Activated CD4-positive, alpha-beta T cell treated with anti-CD3 and anti-CD28 coated beads, Interleukin-2, amount 10 ng/mL, durations not matched to agents 24 days and 14 days (primary cell): Measurements from ENCODE around the gene IQSEC1. TPM values are rescaled to one million over a fixed set of nuclear protein-coding genes. Genes with fewer than 3 reads are reported as not detected.

Experiments used
- DNase-seq: peaks from one replicate; pipeline ENCODE4 v3.0.0; 2022
- H3K27ac Mint-ChIP-seq: one replicate; pipeline ENCODE4 v1.8.0; 2022; ENCODE audit warnings: mild to moderate bottlenecking, mixed read lengths
- H3K27me3 Mint-ChIP-seq: one replicate; pipeline ENCODE4 v1.8.0; 2022; ENCODE audit warnings: mixed read lengths
- H3K36me3 Mint-ChIP-seq: one replicate; pipeline ENCODE4 v1.8.0; 2022; ENCODE audit warnings: low read depth, mild to moderate bottlenecking, mixed read lengths
- H3K4me1 Mint-ChIP-seq: one replicate; pipeline ENCODE4 v1.8.0; 2021; ENCODE audit warnings: mixed read lengths
- H3K4me3 Mint-ChIP-seq: one replicate; pipeline ENCODE4 v1.8.0; 2022; ENCODE audit warnings: mild to moderate bottlenecking, moderate library complexity, mixed read lengths
- H3K9me3 Mint-ChIP-seq: one replicate; pipeline ENCODE4 v1.8.0; 2021; ENCODE audit warnings: mixed read lengths
- intact Hi-C: fragments of 100-400 bp; cut with micrococcal nuclease; formaldehyde crosslinking; loops from one replicate; pipeline ENCODE4 v1.15.1; 2023
- total RNA-seq: library from RNA; stranded (reverse); gene quantifications from 2 replicates; pipeline ENCODE4 v1.2.3, GENCODE V29; 2022

Gene IQSEC1
- total RNA-seq, 1 donor from 2014 or later = 22.5 TPM

DNA sequence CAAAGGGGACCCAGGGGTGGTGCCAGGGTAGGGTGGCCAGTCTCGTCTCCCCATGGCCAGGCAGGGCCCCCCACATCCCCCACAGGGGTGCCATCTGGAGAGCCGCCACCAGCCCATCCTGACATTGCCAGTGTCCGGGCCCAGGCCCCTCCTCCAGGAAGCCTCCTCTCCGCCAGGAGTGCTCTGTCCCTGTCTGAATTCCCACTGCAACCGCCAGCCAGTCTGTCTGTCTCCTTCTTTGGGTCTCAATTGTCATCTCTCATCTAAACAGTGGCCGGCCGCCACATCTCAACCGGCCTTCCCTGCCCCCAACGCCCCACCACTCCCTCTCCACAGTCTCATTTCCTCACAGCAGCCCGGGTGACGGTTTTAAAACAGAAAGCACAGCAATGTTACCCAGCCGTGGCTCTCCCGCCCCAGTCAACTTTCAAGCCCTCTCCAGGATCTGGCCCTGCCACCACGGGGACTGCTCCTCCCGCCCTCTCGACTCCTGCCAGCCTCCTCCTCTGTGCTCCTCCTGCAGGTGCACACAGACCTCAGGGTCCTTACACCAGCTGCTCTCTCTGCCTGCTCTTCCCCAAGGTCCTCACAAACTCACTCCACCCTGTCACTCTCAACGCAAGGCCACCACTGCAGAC, 57.0 kb downstream of the IQSEC1 start:
- Mint-ChIP-seq H3K27me3 (no peaks in the 10 kb centered on the region), H3K9me3 (no peaks in the 10 kb centered on the region), H3K36me3 (peaks cover 9% of the 10 kb centered on the region), H3K27ac (peak overlapping the region; percentile 96), H3K4me1 (peaks cover 58% of the 10 kb centered on the region), H3K4me3 (peak overlapping the region; percentile 85)
- peak; percentile 90 for DNase-seq
- intact Hi-C loops = loop anchor here (10.0 kb wide), 1 partner anchor 1159 kb away; the partner anchor contains the start of genes LSM3 and XPC

DNA sequence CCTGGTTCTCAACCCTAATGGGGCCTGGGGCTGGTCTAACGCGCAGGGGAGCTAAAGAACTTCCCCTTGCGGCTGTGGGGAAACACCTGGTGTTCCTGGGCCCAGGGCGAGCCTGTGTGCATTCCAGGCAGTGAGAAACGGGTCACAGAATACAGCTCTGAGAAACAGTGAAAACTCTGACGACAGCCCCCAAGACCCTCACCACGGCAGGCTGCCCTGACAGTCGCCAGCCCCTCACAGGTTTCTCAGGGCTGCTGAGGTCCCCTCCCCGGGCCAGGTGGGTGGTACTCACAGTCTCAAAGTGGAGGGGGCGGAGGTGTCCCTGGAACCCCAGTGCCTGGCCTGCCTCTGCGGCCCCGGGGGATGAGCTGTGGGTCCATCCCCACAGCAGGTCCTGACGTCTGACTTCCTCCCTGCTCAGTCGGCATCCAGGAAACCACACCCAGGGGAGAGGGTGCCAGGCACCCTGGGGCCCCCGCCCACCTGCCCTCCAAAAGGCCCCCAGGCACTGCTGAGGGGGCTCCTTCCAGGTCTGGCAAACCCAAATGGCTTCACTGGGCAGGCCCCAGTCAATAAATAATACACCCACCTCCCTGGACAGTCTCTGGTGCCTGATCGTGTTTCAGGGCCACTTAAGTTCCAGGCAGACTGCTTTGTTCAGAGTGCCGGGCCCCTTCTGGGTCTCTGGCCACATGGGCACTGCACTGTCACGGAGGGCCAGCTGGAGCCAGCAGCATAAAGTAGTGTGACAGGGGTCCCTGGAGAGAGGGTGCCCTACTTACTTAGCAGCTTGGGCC, 57.7 kb downstream of the IQSEC1 start:
- no peaks in the 10 kb centered on the region for H3K9me3 Mint-ChIP-seq
- no peaks in the 10 kb centered on the region for H3K27me3 Mint-ChIP-seq
- H3K4me3 Mint-ChIP-seq = peak overlapping the region; percentile 85
- H3K27ac Mint-ChIP-seq = peak overlapping the region; percentile 96
- H3K4me1 Mint-ChIP-seq = peaks cover 62% of the 10 kb centered on the region
- DNase-seq = peak; percentile 90
- intact Hi-C loops = loop anchor here (1.0 to 10.0 kb wide), 5 partner anchors 13 to 1159 kb away; partner anchors contain the start of genes IQSEC1, LSM3, NUP210 and XPC
- H3K36me3 Mint-ChIP-seq = peaks cover 13% of the 10 kb centered on the region

DNA sequence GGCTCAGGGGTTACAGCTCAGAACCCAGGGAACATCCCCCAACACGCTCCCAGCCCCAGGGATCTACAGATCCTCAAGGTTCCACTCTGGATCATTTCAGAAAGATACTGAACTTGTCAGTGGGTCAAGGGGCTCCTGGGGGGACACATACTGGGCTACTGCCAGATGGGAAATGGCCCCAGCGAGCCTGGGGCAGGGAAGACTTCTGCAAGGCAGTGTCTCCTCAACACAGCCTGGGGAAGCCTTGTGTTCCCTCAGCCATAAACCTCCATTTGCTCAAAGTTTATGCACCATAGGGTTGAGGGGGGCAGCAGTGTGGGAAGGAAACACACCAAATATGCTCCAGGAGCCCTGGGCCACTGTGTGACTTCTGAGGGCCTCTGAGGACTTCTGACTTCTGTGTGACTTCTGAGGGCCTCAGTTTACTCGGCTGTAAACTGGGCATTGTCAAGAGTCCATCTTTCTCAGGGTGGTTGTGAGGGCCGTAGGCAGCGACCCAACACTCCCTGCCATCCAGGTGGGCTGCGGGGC, 58.4 kb downstream of the IQSEC1 start:
- H3K36me3 Mint-ChIP-seq = peaks cover 16% of the 10 kb centered on the region
- H3K4me1 Mint-ChIP-seq = peaks cover 66% of the 10 kb centered on the region
- peak; percentile 64 for DNase-seq
- intact Hi-C loops = loop anchor here (1.0 to 10.0 kb wide), 7 partner anchors 13 to 1388 kb away; partner anchors contain the start of genes IQSEC1, LSM3, NUP210 and XPC
- H3K27me3 Mint-ChIP-seq = no peaks in the 10 kb centered on the region
- H3K9me3 Mint-ChIP-seq = no peaks in the 10 kb centered on the region
- peak overlapping the region; percentile 85 for H3K4me3 Mint-ChIP-seq
- H3K27ac Mint-ChIP-seq = peak overlapping the region; percentile 96

DNA sequence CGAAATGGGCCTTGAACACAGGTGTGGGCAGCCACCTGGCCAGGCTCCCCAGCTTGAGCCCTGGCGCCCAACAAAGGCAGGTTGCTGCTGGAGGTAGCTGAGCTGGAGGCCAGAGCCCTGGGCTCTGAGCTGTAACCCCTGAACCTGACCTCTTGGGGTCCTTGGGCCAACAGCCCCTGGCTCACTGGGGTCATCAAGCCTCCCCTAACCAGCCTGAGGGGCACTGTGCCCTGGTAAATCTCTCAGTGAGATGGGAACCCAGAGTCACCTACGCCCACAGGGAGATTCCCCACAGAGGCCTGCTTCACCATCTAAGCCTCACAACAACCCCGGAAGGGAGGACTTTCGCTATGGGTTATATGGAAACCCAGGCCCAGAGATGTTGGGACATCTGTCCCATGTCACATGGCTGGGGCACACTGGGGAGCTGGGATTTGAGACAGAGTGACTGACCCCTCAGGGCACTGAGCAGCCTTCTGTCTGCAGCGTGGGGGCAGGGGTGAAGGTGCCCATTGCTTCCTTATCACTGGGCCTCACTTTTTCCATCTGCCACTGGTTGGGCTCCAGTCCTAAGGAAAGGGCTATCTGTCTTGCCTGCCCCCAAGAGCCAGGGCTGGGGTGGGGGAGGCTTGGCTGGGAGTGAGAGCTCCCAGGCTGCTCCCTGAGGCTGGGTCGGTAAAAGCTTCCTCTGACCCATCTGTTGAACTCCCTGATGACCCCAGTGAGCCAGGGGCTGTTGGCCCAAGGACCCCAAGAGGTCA, 59.1 kb downstream of the IQSEC1 start:
- H3K36me3 Mint-ChIP-seq = peaks cover 20% of the 10 kb centered on the region
- H3K4me3 Mint-ChIP-seq = peak overlapping the region; percentile 85
- peak; percentile 84 for DNase-seq
- no peaks in the 10 kb centered on the region for H3K9me3 Mint-ChIP-seq
- intact Hi-C loops = loop anchor here (2.0 to 10.0 kb wide), 5 partner anchors 59 to 1387 kb away; partner anchors contain the start of genes IQSEC1, LSM3, NUP210 and XPC
- peaks cover 73% of the 10 kb centered on the region for H3K4me1 Mint-ChIP-seq
- peak overlapping the region; percentile 96 for H3K27ac Mint-ChIP-seq
- H3K27me3 Mint-ChIP-seq = no peaks in the 10 kb centered on the region

DNA sequence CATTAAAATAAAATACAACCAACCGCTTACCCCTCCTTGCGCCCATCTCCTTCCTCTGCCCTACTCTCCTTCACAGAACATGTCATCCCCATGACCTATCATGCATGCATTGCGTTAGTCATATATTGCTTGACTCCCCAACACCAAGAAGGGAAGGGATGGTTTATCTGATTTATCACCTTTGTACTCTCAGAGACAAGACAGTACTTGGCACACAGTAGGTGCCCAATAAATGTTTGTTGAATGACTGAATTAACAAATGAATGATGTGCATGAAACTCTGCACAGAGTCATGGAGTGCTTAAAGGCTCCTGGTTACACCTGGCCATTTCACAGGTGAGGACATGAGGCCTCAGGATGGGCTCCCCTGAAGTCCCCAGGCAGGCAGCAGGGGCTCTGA, 59.7 kb downstream of the IQSEC1 start:
- intact Hi-C loops = loop anchor here (5.0 to 10.0 kb wide), 3 partner anchors 821 to 1386 kb away; partner anchors contain the start of genes LSM3 and XPC
- Mint-ChIP-seq H3K36me3 (peaks cover 22% of the 10 kb centered on the region), H3K4me3 (peak overlapping the region; percentile 85), H3K4me1 (peaks cover 79% of the 10 kb centered on the region), H3K27ac (peak overlapping the region; percentile 96), H3K27me3 (no peaks in the 10 kb centered on the region), H3K9me3 (no peaks in the 10 kb centered on the region)
- DNase-seq = no peak

DNA sequence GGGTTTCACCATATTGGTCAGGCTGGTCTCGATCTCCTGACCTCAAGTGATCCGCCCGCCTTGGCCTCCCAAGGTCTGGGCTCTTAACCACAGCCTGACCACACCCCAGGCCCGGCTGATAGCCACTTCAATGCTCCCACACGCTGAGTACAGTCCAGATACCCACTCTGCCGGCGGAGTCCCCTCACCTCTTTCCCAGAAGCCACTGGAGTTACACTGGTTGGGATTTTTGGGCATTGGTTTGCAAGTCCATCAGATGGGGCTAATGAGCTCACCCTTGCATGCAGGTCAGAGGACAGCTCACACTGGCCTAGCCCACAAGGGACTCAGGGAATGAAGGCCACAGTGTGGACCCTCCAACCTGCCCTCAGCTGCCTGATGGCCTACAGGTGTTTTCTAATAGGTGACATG, 60.1 kb downstream of the IQSEC1 start:
- H3K9me3 Mint-ChIP-seq = no peaks in the 10 kb centered on the region
- intact Hi-C loops = loop anchor here (5.0 to 10.0 kb wide), 3 partner anchors 821 to 1386 kb away; partner anchors contain the start of genes LSM3 and XPC
- no peaks in the 10 kb centered on the region for H3K27me3 Mint-ChIP-seq
- DNase-seq = no peak
- peak overlapping the region; percentile 96 for H3K27ac Mint-ChIP-seq
- peaks cover 82% of the 10 kb centered on the region for H3K4me1 Mint-ChIP-seq
- peaks cover 25% of the 10 kb centered on the region for H3K36me3 Mint-ChIP-seq
- peak overlapping the region; percentile 85 for H3K4me3 Mint-ChIP-seq

DNA sequence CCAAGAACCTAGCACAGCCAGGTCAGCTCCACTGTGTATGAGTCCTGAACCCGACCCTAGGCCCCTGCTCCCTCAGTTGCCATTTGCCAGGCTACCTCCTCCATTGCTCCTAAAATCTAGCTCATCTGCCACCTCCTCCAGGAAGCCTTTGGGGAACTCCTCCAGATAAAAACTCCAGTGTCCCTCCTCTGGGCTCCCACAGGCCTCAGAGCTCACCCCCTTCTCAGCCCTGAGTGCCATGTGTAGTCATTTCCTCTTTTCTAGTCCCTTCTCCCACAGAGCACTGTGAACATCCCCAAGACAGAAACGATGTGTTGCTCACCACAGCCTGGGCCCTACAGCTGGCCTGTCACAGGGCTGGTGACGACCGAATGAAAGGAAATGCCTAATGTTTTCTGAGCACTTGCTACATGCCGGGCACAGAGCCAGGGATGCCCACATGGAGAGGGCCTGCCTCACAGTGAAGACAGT, 61.0 kb downstream of the IQSEC1 start:
- Mint-ChIP-seq H3K27me3 (no peaks in the 10 kb centered on the region), H3K9me3 (no peaks in the 10 kb centered on the region), H3K36me3 (peaks cover 25% of the 10 kb centered on the region), H3K27ac (peak overlapping the region; percentile 96), H3K4me1 (peaks cover 80% of the 10 kb centered on the region), H3K4me3 (peak overlapping the region; percentile 75)
- intact Hi-C loops = loop anchor here (5.0 to 10.0 kb wide), 3 partner anchors 820 to 1385 kb away; partner anchors contain the start of genes LSM3 and XPC
- peak; percentile 85 for DNase-seq

DNA sequence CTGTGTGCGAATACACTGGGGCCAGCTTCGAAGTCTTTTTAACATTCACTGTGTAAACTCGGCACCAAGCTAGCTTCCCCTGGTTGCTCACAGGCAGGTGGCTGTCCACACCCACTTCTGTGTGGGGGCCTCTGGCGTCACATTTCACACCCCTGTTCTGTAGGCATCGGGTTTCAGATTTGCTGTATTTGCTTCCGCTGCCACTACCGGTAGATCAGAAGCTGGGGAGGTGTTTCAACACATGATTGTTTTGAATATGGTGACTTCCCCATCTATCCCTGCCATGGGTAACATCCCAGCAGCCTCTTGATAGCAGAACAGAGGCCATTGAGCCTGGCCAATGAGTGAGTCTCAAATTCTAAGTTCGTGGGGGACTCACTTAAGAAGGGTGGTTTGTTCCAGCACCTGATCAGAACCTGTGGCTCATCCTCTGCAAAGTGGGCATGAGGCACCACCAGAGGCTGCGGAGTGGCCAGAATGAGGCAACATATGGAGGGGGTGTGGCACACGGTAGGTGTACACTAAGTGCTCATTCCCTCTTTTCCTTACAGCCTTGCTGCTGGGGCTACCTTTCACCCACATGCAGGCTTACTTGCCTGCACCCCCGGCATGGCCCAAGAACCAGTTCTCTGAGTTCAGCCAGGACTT, 61.5 kb downstream of the IQSEC1 start:
- H3K4me3 Mint-ChIP-seq = peak overlapping the region; percentile 75
- H3K4me1 Mint-ChIP-seq = peaks cover 74% of the 10 kb centered on the region
- H3K27me3 Mint-ChIP-seq = no peaks in the 10 kb centered on the region
- DNase-seq = peak; percentile 95
- peaks cover 25% of the 10 kb centered on the region for H3K36me3 Mint-ChIP-seq
- peak overlapping the region; percentile 96 for H3K27ac Mint-ChIP-seq
- intact Hi-C loops = loop anchor here (1.0 to 10.0 kb wide), 6 partner anchors 9 to 1384 kb away; partner anchors contain the start of genes LSM3 and XPC
- H3K9me3 Mint-ChIP-seq = no peaks in the 10 kb centered on the region

DNA sequence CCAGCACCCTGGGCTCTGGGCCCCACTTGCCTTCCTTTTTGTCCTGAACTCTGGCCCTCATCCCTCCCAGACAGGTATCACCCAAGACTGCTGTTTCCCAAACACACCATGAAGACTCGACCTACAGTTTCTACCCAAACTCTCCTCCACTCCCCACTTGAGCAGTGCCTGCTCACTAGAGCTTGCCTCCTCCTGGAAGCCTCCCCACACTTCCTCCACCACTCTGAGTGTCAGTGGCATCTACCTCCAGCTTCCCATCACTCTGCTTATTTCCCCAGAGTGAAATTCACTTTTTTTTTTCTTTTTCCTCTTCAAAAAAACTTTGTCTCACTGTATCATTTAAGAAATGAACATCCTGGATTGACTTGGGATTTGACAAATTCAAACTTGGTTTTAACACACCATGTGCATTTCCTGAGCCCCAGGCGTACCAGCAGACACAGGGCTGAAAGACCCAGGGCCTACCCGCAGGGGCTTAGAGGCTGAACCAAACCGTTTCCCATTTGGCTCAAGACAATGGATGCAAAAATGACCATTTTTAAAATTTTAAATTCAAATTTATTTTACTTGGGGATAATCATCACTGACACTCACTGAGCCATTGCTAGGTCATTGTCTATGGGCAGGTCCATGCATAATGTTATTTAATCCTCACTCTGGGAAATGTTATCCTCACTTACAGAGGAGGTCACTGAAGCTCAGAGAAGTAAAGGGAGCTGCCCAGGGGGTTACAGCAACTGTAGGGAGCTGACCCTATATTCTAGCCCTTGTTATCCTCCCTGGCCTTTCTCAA, 62.3 kb downstream of the IQSEC1 start:
- Mint-ChIP-seq H3K36me3 (peaks cover 25% of the 10 kb centered on the region), H3K9me3 (no peaks in the 10 kb centered on the region), H3K4me1 (peaks cover 67% of the 10 kb centered on the region), H3K27ac (peak overlapping the region; percentile 96), H3K4me3 (peak overlapping the region; percentile 75), H3K27me3 (no peaks in the 10 kb centered on the region)
- DNase-seq = no peak
- intact Hi-C loops = loop anchor here (1.0 to 10.0 kb wide), 6 partner anchors 9 to 1384 kb away; partner anchors contain the start of genes LSM3 and XPC

DNA sequence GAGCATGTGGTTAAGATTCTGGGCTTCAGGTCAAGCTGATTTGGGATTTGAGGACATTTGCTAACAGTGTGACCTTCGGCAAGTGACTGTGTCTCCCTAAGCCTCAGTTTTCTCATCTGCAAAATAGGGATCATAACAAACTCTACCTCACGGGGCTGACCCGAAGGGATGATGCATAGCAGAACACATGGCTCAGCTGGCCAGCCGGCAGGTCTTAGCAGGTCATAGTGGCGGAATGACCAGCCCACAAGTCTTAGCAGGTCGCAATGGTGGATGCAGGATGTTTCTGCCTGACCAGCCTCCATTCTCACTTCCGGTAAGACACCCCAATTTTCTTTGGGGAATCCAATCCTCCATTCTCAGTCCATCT, 63.3 kb downstream of the IQSEC1 start:
- DNase-seq = no peak
- Mint-ChIP-seq H3K4me1 (peaks cover 67% of the 10 kb centered on the region), H3K27me3 (no peaks in the 10 kb centered on the region), H3K27ac (peak overlapping the region; percentile 87), H3K36me3 (peaks cover 25% of the 10 kb centered on the region), H3K4me3 (peak overlapping the region; percentile 71), H3K9me3 (no peaks in the 10 kb centered on the region)
- intact Hi-C loops = loop anchor here (5.0 to 10.0 kb wide), 3 partner anchors 818 to 1383 kb away; partner anchors contain the start of genes LSM3 and XPC

DNA sequence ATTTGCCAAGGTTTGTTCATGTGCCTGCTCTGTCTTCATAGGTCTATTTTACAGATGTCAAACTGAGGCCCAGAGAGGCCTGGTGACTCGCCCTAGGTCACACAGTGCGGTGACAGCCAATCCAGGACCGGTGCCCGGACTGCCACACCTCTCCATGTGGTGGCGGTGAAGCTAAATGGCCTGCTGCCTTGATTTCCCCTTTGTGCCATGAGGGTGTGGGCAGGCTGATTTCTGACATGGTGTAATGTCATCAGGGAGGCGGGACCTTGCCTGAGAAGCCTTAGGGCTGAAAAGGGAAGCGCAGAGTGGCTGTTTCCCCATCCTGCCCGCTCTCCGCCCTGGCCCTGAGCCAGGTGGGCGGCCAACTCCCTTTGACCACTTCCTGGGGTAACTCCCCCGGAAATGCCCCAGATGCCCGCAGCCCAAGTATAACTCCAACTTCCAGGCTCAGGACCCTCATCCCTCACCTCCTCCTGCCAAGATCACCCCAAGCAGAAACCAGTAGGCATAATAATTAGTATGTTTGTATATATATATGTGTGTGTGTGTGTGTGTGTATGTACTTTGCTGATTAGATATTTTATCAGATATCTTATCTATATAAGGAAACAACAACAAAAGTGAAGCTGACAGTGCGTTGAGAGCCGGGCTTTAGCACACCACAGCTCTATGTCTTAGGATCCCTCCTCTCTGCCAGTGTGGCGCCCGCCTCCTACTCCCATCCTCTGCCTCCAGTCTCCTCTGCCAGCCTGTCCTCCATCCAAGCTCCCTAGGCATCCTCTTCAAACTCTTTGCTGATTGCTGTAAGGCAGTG, 63.9 kb downstream of the IQSEC1 start:
- Mint-ChIP-seq H3K27me3 (no peaks in the 10 kb centered on the region), H3K27ac (peak overlapping the region; percentile 87), H3K36me3 (peaks cover 25% of the 10 kb centered on the region), H3K4me3 (peak overlapping the region; percentile 71), H3K9me3 (no peaks in the 10 kb centered on the region), H3K4me1 (peaks cover 65% of the 10 kb centered on the region)
- intact Hi-C loops = no loop called here
- peak; percentile 84 for DNase-seq
